Measurements from ENCODE around the gene KIF18A. TPM values are rescaled to one million over a fixed set of nuclear protein-coding genes. Genes with fewer than 3 reads are reported as not detected.

The KIF18A gene
- total and polyA plus RNA-seq, 2 of the 13 experiments (the other 11 are each of a cell fraction or from before 2014, with no cell fraction given) = 3.4 to 14.4 TPM

- TF ChIP-seq HES4 (CRISPR knock-in tag; IDR thresholded peaks at IDR 0.05; ENCODE audit: borderline replicate concordance) (no peak), ZNF451 (CRISPR knock-in tag; IDR thresholded peaks at IDR 0.05) (no peak), KDM6A (CRISPR knock-in tag; IDR thresholded peaks at IDR 0.05; ENCODE audit: low read depth) (no peak), FOXO4 (CRISPR knock-in tag; conservative IDR thresholded peaks at IDR 0.05) (no peak), FOXK2 (IDR thresholded peaks at IDR 0.05) (no peak), FIP1L1 (IDR thresholded peaks at IDR 0.05; ENCODE audit: borderline replicate concordance, insufficient read depth, low read depth, low read length) (0 out of 2 replicates have a peak, but pooled peaks have one; percentile 66), ZNF7 (CRISPR knock-in tag; IDR thresholded peaks at IDR 0.05) (no peak), ZNF619 (CRISPR knock-in tag; IDR thresholded peaks at IDR 0.05) (0 out of 2 replicates have a peak, but pooled peaks have one; percentile 37), ZNF503 (CRISPR knock-in tag; IDR thresholded peaks at IDR 0.05) (no peak), NCOA5 (CRISPR knock-in tag; IDR thresholded peaks at IDR 0.05) (no peak), CENPT (CRISPR knock-in tag; IDR thresholded peaks at IDR 0.05; ENCODE audit: low read depth) (no peak), FOXO1 (CRISPR knock-in tag; IDR thresholded peaks at IDR 0.05) (peak; percentile 33; the same call in 1 of the 2 replicates), ZNF142 (CRISPR knock-in tag; IDR thresholded peaks at IDR 0.05) (no peak), MED1 (CRISPR knock-in tag; IDR thresholded peaks at IDR 0.05) (0 out of 2 replicates have a peak, but pooled peaks have one; percentile 33), ZBTB33 (CRISPR knock-in tag; IDR thresholded peaks at IDR 0.05) (no peak)
These were observed at the start of gene KIF18A, which contains the start of gene METTL15 (continued) for GRCh38 chr11:28107750-28108618.
